Measurements from ENCODE around the gene OLFM1. TPM values are rescaled to one million over a fixed set of nuclear protein-coding genes. Genes with fewer than 3 reads are reported as not detected.

Gene OLFM1
- total RNA-seq, 1 donor from 2014 or later = 0.96 TPM

DNA sequence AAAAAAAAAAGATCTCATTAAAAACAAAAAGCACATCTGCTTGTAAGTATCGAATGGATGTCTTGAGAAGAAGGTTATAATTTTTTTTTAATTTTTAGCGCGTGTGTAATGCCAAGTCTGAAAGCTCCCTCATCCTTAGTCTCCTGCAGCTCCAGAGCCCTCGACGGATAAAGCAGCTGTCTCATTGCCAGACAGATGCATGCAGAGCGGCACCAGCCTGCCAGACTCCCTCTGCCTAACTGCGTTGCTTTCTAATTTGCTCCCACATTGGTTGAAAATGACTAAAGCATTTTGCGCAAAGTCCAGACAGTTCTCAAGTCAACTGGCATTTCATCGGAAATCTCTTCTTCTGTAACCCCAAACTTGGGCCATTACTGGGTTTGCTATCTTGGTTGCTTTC, 29.4 kb downstream of the OLFM1 start:
- Histone ChIP-seq H3K36me3 (ENCODE audit: control insufficient read depth, insufficient read depth, low read length) (no peaks in the 10 kb centered on the region), H3K4me3 (ENCODE audit: low read depth, low read length) (no peak overlapping the region), H3K27me3 (ENCODE audit: control insufficient read depth, insufficient read depth, low read length) (no peaks in the 10 kb centered on the region)
- no peak for TF ChIP-seq CTCF (IDR thresholded peaks at IDR 0.05; ENCODE audit: insufficient read depth, low read length, poor library complexity, severe bottlenecking)
- no peak for DNase-seq (ENCODE audit: low read depth)

DNA sequence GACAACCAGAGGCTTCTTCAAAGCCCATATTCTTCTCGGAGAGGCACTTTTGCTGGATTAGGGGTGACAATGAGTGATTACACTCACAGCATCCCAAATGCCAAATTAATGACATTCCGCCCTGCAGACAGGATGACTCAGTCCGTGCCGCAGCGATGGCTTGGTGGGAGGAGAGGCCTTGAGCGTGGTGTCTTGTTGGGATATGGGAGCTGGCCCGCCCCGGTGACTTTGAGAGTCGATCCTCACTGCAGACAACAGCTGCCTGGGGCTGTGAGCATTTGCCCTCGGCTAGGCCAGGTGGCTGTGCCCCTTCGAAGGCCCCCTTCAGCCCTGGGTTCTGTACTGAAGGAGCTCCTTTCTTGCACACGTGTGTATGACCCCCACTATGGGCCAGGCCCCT, 29.8 kb downstream of the OLFM1 start:
- Histone ChIP-seq H3K36me3 (ENCODE audit: control insufficient read depth, insufficient read depth, low read length) (no peaks in the 10 kb centered on the region), H3K27me3 (ENCODE audit: control insufficient read depth, insufficient read depth, low read length) (no peaks in the 10 kb centered on the region), H3K4me3 (ENCODE audit: low read depth, low read length) (no peak overlapping the region)
- DNase-seq (ENCODE audit: low read depth) = no peak
- TF ChIP-seq CTCF (IDR thresholded peaks at IDR 0.05; ENCODE audit: insufficient read depth, low read length, poor library complexity, severe bottlenecking) = no peak

- no peak for DNase-seq (ENCODE audit: low read depth)
- H3K4me3 ChIP-seq (ENCODE audit: low read depth, low read length) = no peak overlapping the region
- no peak for TF ChIP-seq CTCF (IDR thresholded peaks at IDR 0.05; ENCODE audit: insufficient read depth, low read length, poor library complexity, severe bottlenecking)
- H3K36me3 ChIP-seq (ENCODE audit: control insufficient read depth, insufficient read depth, low read length) = no peaks in the 10 kb centered on the region
- no peaks in the 10 kb centered on the region for H3K27me3 ChIP-seq (ENCODE audit: control insufficient read depth, insufficient read depth, low read length)
These were observed 32.1 kb downstream of the OLFM1 start for GRCh38 chr9:135119496-135120064.

DNA sequence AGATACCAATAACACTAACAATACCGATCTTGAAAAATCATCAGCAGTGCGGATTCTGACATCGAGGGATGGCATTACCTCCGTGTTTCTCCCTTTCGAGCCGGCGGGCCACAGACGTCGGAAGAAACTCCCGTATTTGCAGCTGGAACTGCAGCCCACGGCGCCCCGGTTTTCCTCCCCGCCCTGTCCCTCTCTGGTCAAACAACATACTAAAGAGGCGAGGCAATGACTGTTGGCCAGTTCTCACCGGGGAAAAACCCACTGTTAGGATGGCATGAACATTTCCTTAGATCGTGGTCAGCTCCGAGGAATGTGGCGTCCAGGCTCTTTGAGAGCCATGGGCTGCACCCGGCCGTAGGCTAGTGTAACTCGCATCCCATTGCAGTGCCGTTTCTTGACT, 32.8 kb downstream of the OLFM1 start:
- TF ChIP-seq CTCF (IDR thresholded peaks at IDR 0.05; ENCODE audit: insufficient read depth, low read length, poor library complexity, severe bottlenecking) = no peak
- Histone ChIP-seq H3K4me3 (ENCODE audit: low read depth, low read length) (no peak overlapping the region), H3K36me3 (ENCODE audit: control insufficient read depth, insufficient read depth, low read length) (no peaks in the 10 kb centered on the region), H3K27me3 (ENCODE audit: control insufficient read depth, insufficient read depth, low read length) (no peaks in the 10 kb centered on the region)
- DNase-seq (ENCODE audit: low read depth) = no peak

GRCh38 chr9:135122316-135122715, 34.8 kb downstream of the OLFM1 start:
- no peak for DNase-seq (ENCODE audit: low read depth)
- no peak overlapping the region for H3K4me3 ChIP-seq (ENCODE audit: low read depth, low read length)

More at GRCh38 chr9:135122316-135122715, 34.8 kb downstream of the OLFM1 start:
- TF ChIP-seq CTCF (IDR thresholded peaks at IDR 0.05; ENCODE audit: insufficient read depth, low read length, poor library complexity, severe bottlenecking) = no peak
- Histone ChIP-seq H3K36me3 (ENCODE audit: control insufficient read depth, insufficient read depth, low read length) (no peaks in the 10 kb centered on the region), H3K27me3 (ENCODE audit: control insufficient read depth, insufficient read depth, low read length) (no peaks in the 10 kb centered on the region)
